HTR-8/SVneo (cell line): Measurements from ENCODE around the gene XPR1.

Experiments used
- DNase-seq: peaks from one replicate; pipeline ENCODE4 v3.0.0; 2011; ENCODE audit warnings: low spot score, mixed read lengths; ENCODE audit not compliant: insufficient read length
- FAIRE-seq: peaks from 2 replicates; lab custom pipeline; 2011; peaks lifted over from hg19 to GRCh38; lab: Jason Lieb, UNC

Gene XPR1

DNA sequence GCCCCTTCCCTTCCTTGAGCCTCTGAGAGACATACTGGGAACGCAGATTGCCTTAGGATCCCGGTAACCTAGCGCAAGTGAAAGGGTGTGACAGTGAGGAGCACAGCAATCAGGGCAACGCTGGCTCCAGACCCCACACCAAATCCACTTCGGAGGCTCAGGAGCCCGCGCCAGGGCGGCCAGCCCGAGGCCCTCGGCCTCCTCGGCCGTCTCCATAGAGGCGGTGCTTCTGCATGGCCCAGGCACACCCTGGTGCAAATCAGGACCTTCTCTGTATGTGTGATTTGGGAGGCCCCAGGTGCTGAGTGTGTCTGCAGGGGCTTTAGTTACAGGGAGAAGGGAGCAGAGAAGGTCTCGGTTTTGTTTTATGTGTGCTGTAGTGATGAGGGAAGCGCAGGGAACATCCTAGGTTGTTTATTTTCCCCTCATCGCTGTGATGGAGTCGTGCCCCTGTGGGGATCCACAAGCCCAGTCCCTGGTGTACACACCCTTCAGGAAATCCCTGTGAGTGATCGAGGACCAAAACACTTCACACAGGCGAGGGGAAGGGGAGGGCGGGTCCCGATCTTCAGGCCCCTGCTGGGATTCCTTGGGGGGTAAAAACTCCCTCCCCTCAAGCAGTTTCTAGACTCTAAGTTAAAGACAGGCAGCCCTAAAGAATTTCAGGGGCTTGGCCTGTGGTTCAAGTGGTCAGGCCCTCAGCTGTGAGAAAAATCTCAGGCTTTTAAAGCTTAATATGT, 290.2 kb downstream of the XPR1 start:
- no peak for DNase-seq
- no peak for FAIRE-seq

DNA sequence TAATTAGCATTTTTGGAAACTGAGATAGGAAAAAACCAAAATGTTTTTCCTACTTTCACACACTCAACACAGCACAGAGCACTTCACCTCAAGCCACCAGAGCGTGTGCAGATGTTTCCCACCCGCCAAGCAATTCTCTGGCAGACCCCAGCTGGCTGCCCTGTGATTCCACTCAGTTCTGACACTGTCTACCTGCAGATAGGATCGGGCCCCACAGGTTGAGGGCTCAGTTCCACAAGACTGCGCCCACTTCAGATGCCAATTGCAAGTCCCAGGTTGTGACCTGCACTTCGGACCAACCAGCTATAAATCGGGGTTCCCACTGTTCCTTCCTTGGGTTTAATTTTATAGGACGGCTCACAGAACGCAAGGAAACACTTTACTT, 290.8 kb downstream of the XPR1 start:
- no peak for DNase-seq
- no peak for FAIRE-seq

DNA sequence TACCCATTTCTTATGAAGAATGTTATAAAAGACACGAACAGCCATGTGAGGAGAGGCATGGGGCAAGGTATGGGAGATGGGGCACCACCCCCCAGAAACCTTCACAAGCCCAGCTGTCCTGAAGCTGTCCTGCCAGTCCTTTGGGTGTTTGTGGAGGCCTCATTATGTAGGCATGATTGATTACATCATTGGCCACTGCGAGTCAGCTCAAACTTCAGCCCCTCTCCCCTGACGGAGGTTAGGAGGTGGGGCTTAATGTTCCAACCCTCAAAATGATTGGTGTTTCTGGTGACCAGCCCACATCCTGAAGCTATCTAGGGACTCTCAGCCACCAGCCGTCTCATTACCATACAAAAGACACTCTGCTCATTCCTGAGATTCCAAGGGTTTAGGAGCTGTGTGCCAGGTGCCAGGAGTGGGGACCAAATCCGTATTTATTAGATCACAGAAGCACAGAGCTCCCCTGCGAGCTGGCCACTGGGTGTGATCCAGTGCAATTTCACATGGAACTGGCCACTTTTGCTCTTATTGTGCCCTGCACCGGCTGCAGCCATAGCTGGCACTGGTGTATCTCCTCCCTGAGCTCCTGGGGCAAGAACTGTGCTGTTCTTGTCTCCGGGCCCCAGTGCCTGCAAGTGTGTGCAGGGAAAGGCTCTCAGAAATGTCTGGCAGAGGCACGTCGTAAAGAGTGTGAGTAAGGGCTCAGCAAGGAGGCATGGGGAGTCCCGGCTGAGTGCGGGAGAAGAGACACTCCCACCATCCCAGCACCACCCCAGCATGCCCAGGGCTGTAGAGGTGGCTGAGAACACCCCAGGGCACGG, 291.4 kb downstream of the XPR1 start:
- peak; percentile 56 for DNase-seq
- peak; percentile 33 for FAIRE-seq

DNA sequence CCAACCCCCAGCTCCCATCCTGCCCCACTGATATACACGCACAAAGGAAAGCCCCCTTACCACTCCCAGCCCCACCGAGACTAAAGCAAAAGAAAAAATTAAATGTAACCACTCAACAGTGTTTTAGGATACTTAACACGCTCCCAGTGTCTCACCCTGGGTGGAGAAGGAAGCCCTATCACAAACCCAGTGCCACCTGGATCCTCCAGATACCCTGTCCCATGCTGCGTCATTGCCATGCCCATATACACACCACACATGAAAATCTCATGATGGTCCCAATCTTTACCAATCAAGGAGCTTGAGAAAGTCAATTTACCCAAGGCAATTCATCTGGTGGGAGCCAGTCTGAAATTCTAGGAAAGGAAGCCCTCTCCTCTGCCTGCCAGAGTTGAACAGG, 292.1 kb downstream of the XPR1 start:
- DNase-seq (no peak), FAIRE-seq (no peak)

DNA sequence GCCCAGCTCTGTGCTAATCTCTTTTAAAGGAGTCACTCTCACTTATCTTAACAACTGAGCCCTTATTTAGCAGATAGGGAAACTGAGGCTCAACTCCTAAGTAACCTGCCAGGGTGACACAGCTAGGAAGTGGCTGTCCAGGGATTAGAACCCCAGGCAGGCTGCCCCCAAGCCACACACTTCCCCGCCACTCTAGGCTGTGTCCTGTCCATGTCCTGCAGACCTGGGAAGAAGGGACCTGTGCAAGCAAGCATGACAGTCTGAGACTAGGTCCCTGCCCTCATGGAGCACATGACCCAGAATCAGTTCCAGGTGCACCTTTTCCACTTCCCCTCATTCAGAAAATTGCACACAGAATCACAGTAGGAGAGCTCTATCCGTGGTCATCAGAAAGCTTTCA, 293.1 kb downstream of the XPR1 start:
- no peak for DNase-seq
- no peak for FAIRE-seq

DNA sequence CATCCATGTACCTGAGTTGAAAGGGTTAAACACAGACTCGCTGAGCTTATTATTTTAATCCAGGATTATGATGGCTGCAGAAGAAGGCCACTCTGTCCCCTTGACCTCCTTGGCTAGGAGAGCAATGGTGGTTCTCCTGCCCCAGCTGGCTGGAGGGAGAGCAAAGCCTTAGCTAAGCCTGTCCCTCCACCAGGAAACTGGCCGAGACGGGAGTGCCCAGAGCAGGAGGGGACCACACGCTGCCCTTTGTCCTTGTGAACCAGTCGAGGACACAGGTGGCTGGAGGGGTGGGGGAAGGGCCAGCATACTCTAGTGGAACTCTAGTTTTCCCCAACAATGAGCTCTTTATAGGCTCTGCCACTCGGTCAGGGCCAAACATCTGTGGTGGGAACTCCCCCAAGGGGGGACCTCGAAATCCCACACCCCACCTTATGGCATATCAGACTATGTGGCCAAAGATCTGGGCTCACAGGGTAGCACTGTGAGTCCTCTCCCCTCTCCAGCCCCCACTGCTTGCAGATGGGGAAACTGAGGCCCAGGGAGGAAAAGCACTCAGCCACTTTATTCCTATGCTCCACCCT, 293.7 kb downstream of the XPR1 start:
- DNase-seq (no peak), FAIRE-seq (no peak)

DNA sequence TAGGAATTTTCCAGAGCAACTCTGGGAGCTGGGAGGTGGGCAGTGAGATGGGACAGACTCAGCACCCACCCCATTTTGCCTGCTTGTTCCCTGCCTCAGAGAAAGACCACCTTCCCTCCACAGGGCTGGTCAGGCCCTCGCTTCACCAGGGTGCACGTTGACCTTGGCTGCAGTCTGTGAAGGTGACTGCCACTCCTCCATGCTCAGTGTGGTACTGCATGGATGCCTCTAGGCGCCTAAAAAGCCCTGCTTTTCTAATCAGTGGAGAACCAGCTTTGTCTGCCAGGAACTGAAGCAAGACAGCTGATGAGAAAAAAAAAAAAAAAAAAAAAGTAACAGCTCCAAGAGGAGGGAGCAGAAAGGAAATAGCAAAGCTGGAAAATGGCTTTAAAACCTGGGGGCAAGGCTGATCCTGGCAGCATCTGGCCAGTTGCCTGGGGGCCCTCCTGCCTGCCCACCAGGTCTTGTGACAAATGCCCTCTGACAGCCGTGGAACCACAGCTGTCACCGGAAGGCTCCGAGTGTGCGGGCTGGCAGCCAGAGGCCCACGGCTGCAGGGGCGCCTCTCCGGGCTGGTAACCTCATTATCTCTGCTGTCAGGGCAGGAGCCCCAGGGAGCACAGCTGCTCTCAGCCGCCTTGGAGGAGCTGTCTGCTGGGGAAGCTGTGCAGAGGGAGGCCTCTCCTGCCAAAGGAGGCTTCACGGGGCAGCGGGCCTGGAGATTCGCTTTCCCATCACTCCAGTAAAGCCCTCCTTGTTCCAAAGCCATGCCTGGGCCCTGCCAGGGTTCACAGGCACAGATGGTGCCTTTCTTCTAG, 294.6 kb downstream of the XPR1 start:
- no peak for DNase-seq
- FAIRE-seq = no peak

DNA sequence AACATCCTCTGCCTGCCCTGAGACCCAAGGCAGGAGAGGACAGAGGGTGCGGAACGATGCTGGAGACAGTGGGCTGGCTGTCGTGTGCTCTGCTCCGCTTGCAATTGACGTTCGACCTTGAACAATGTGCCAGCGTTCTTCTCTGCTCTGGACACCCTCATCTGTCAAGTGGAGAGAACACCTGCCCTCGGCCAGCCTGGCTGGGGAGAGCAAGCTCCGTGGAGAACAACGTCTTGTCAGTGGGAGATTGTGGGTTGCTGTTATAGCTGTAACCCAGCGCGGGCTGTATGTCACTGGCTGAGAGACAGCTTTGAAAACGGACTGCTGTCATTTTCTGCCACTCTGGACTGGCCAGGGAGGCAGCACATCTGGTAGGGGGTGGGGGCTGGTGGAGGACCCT, 295.5 kb downstream of the XPR1 start:
- DNase-seq = no peak
- FAIRE-seq = no peak

DNA sequence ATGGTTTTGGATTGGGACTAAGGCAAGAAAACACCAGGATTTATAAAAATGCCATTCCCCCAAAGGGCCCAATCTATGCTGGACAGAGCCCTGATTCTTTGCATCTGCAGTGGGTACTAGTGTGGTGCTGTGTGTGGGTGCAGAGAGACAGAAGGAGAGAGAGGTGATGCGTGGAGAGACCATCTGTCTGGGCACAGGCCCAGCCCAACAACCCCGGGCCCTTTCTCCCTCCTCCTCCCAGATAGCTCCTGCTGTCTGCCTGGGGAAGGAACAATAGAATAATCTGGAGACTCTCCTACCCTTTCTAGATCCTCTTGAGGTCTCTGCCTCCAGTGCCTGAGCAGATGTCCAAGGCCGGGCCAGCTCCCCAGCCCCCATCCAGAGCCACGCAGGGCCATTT, 296.0 kb downstream of the XPR1 start:
- DNase-seq = no peak
- FAIRE-seq = no peak

DNA sequence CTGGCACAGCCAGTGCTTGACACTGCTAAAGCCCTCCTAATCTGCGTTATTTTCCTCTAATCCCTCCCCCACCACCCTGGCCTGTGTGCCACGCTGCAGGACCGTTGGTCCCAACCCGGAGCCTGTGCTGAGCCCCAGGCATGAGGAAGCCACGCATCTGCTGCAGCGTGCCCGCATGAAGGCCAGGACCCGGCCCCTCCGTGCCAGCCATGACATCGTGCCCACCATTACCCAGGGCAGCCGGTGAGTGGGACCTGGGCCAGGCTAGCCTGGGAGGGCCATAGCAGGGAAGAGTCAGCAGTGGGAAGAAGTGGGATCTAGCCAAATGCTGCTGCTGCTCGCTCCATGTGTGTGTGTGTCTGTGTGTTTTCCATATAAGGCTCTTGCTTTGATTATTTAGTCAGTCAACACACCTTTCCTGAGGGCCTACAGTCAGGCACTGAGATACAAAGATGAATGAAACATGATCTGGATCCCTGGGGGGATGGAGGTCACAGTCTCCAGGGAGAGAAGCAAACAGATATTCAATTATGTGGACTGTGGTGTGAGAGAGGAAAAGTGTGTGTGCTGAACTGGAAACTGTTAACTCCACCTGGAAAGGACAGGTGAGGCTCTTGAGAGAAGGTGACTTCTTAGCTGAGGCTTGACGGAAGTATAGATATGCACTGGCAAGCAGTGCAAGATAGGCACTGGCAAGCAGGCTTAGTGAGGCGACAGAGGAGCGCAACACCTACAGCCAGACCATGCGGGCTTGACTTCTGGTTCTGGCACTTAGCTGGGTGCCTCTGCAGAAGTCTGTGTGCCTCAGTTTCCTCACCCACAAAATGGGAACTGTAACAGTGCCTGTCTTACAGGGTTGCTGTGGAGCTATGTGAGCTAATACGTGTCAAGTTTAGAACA, 296.8 kb downstream of the XPR1 start:
- no peak for FAIRE-seq
- no peak for DNase-seq

DNA sequence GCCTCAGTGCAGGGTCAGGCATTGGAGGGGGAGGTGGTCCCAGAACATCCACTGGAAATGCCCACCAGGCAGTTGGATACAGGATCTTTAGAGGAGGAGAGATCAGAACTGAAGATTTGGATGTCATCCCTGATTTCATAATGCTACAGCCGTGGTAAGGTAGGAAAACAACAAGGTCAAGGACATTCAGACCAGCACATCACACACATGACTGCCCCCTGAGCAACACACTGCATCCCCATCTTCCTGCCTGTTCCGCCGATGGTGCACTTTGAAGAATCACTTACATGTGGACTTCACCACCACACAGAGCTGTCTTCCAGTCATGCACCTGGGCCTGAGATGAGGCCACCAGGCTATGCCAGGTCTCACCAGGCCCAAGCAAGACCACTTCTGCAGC, 297.6 kb downstream of the XPR1 start:
- FAIRE-seq (no peak), DNase-seq (no peak)

DNA sequence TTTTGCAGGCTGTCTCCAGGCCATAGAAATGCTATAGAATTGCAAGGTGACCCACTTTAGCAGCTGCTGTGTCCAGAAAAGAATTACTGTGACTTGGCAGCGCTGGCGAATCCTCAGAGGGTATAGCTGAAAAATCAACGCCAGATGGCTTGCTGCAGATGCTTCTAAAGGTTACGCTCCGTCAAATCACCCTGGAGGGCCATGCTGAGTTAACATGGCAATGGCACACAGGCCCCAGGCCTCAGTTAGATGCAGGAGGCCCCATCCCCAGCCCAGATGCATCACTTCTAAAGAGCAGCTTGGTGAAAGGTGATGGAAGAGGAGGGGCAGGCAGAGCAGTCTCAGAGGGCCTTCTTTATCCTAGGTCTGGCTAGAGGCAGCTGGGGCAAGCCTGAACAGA, 298.9 kb downstream of the XPR1 start:
- FAIRE-seq (no peak), DNase-seq (no peak)

DNA sequence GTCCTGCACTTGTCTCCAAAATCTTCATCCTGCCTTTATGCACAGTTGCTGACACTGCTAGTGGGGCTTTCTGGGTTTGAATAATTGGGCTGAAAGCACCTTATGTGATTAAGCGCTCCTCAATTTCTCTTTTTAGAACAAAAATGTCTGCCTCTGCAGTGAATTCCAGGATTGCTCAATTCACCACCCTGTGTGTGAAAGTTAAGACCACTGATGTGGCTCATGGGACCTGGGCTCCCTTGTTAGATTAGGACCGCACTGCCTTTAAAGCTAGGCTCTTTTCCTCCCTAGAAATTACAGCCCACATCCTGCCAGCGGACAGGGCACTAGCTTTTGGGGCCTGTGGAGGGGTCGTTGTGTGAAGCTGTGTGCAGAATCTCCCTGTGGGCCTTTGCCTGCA, 299.7 kb downstream of the XPR1 start:
- FAIRE-seq = no peak
- no peak for DNase-seq

DNA sequence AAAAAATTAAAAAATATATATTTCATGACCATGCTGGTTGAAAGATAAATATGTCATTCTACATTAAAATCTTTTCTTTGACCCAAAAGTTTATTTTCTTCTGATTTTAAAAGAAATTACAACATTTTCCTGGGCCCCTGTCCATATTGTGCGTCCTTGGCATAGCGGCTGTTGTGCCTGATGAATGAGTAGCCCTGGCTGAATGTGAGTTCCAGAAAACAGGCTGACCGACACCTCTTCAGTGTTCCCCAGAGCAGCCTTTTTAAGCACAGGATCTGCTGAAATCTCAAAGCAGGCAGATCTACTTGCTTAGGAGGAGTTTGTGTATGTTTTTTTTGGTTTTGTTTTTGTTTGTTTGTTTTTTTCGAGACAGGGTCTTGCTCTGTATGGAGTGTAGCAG, 300.6 kb downstream of the XPR1 start:
- DNase-seq = no peak
- no peak for FAIRE-seq

DNA sequence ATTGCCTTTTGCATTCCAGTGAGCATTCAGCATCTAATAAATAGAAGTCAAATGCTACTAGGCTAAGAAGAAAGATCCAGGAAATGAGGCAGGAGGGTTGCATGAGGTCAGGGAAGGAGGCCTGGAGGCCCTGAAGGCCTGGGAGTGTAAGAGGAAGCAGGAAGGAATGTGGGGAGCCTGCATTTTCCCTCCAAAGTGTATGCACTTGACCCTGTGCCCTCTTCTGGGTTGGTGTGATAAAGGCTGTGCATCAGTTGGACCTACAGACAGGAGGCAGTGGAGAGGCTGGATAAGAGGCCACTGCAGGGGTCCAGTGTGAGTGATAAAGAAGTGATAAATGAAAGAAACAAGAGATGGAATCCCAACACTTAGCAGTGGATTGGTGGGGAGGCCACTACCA, 301.3 kb downstream of the XPR1 start:
- FAIRE-seq (no peak), DNase-seq (no peak)

DNA sequence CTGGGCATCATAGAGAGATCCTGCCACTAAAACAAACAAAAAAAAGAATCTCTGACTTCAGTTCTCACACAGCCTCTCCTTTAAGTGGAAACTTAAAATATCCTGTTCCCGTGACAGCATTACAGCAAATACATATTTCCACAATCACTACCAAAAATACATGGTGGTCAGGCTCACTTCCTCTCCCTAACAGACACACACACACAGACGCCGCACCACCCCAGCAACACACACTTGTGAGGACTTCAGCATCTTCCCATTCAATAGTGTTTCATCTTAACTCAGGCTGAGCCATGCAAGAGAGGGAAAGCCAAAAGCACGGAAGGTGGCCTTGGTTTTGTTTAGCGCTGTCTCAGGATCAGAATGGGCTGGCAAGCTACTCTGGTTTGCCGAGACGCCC, 302.7 kb downstream of the XPR1 start:
- FAIRE-seq (no peak), DNase-seq (no peak)

DNA sequence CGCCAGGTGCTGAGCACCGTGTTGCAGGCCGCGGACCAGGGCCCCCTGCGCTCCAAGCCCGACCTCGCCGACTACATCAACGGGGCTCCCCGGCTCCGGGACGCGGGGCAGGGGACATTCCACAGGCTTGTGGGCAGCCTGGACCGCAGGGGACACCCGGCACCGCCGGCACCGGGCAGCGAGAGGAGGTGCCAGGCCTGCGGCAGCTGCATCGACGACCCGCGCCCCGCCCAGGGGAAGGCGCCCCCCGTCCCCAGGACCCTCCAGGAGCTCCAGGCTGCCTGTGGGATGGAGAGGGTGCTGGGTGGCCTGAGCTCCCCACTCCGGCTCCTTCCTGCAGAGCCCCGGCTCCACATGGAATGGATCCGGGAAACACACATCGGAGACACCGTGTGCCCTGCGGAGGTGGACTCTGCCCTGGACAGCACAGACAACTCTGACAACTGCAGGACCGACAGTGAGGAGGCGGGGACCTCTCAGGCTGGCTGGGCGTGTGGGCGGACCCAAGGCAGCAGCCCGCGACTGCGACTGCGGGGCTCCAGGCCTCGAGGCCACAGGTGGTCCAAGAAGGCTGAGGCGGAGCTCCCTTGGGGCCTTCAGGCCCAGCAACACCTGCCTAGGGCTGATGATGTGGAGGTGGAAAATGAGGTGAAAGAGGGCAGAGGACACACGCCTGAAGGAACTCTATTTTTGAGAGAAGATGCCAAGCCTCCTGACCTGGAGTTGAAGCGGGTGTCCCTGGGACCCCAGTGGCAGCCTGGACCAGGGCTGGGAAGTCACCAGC, 303.7 kb downstream of the XPR1 start:
- FAIRE-seq (no peak), DNase-seq (no peak)

DNA sequence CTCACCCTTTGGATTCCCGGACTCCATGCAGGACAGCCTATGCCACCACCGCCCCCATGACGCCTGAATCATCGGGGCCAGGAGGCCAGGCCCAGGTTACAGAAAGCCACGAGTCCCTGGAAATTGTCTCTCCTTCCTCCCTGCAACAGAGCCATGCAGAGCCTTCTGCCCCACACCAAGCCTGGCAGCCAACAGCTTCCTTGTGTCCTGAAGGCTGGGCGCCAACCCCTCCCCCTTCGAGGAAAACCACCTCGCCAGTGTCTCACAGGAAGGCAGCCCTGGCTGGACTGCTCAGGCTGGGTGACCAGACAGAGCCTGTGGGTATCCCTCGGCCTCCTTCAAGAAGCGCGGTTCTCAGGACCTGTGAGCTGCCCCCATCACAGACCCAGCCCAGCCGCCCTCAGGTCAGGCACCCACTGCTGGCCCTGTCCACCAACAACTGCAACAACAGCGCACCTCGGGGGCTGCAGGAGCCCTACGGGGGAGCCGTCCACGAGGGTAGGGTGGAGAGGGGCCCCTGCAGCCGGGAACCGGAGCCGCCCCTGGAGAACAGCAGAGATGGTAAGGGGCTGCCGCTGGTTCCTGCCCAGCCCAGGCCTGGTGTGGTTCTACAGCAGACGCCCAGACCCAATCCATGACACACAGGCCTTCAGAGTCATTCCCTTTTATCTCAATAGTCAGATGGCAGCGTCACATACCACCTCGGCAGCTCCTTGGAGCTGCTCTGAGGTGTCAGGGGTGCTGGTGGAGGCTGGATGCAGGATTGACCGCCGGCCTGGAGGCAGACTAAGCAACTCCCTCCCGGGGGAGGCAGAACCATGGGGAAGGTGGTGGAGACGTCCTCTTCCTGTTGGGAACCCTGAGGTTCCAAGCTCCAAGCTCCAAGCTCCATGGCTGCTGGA, 304.5 kb downstream of the XPR1 start:
- FAIRE-seq (no peak), DNase-seq (no peak)
